Caco-2 (cell line): Measurements from ENCODE around the gene MBD5. TPM values are rescaled to one million over a fixed set of nuclear protein-coding genes. Genes with fewer than 3 reads are reported as not detected.

Experiments
- BruUV-seq: library from RNA; stranded (reverse); fragments of 400-500 nt; replicated peaks from 2 replicates; lab custom pipeline; 2021; lab: Mats Ljungman, UMichigan
- CTCF ChIA-PET: fragments of 300-600 bp; sonication (Branson Sonifier 250); formaldehyde crosslinking; loops from one replicate; lab custom pipeline; 2022; ENCODE audit warnings: antibody characterized with exemption; lab: Charles Lee
- POLR2A ChIA-PET: fragments of 300-600 bp; sonication (Branson Sonifier 250); formaldehyde crosslinking; loops from one replicate; lab custom pipeline; 2022; ENCODE audit warnings: antibody characterized with exemption; lab: Charles Lee
- DNase-seq, 2 experiments: peaks; one replicate each; pipeline versions ENCODE4 v3.0.0 to v3.0.0-alpha.2; 2020 to 2022
- H3K27me3 ChIP-seq: replicated peaks from 2 replicates; pipeline ENCODE4 v1.6.0; 2011; ENCODE audit warnings: low read length; ENCODE audit not compliant: control insufficient read depth, insufficient read depth
- H3K36me3 ChIP-seq: 2 replicates; pipeline ENCODE4 v1.5.1; 2011; ENCODE audit warnings: low read length; ENCODE audit not compliant: control insufficient read depth, insufficient read depth
- H3K4me1 ChIP-seq: fragments of 250-450 bp; sonication (Bioruptor Pico); 2 replicates; pipeline ENCODE4 v1.5.1; 2020; ENCODE audit warnings: mild to moderate bottlenecking
- H3K4me3 ChIP-seq: 2 replicates; pipeline ENCODE4 v1.5.1; 2011; ENCODE audit warnings: low read depth, mild to moderate bottlenecking, control low read depth, low read length
- H3K9me3 ChIP-seq: fragments of 250-450 bp; sonication (Bioruptor Pico); 2 replicates; pipeline ENCODE4 v1.5.1; 2020; ENCODE audit warnings: mild to moderate bottlenecking, moderate library complexity
- H3K27ac Mint-ChIP-seq: one replicate; pipeline ENCODE4 v1.8.0; 2022; ENCODE audit warnings: mixed read lengths; ENCODE audit not compliant: unreplicated experiment
- H3K27me3 Mint-ChIP-seq: one replicate; pipeline ENCODE4 v1.8.0; 2022; ENCODE audit warnings: mixed read lengths; ENCODE audit not compliant: insufficient read depth, unreplicated experiment
- H3K36me3 Mint-ChIP-seq: one replicate; pipeline ENCODE4 v1.8.0; 2022; ENCODE audit warnings: mild to moderate bottlenecking, mixed read lengths; ENCODE audit not compliant: insufficient read depth, unreplicated experiment
- H3K4me1 Mint-ChIP-seq: one replicate; pipeline ENCODE4 v1.8.0; 2022; ENCODE audit warnings: low read depth, mixed read lengths; ENCODE audit not compliant: unreplicated experiment
- H3K4me3 Mint-ChIP-seq: one replicate; pipeline ENCODE4 v1.8.0; 2022; ENCODE audit warnings: mild to moderate bottlenecking, moderate library complexity, mixed read lengths; ENCODE audit not compliant: unreplicated experiment
- H3K9me3 Mint-ChIP-seq: one replicate; pipeline ENCODE4 v1.8.0; 2022; ENCODE audit warnings: mixed read lengths; ENCODE audit not compliant: unreplicated experiment
- CTCF ChIP-seq, 2 experiments: fragments of 200-600 bp in 1 of 2; IDR thresholded peaks; 1 replicate in 1 of 2; 2 replicates in 1 of 2; pipeline versions ENCODE4 v1.5.1 to v1.8.0; 2011 to 2022; ENCODE audit warnings: antibody characterized with exemption in 1 of 2, control low read depth in 1 of 2, inconsistent platforms in 1 of 2, low read depth in 1 of 2, low read length in 1 of 2, mild to moderate bottlenecking in 1 of 2, moderate library complexity in 1 of 2; ENCODE audit not compliant: insufficient read depth in 1 of 2, severe bottlenecking in 1 of 2, unreplicated experiment in 1 of 2
- intact Hi-C: fragments of 100-400 bp; cut with micrococcal nuclease; formaldehyde crosslinking; loops from one replicate; pipeline ENCODE4 v1.10.0; 2022; ENCODE audit not compliant: unreplicated experiment
- total RNA-seq: library from RNA; stranded (reverse); gene quantifications from 2 replicates; pipeline ENCODE4 v1.2.3, GENCODE V29; 2022

Gene MBD5
- total RNA-seq, 1 experiment from 2014 or later: 23.7 TPM

DNA sequence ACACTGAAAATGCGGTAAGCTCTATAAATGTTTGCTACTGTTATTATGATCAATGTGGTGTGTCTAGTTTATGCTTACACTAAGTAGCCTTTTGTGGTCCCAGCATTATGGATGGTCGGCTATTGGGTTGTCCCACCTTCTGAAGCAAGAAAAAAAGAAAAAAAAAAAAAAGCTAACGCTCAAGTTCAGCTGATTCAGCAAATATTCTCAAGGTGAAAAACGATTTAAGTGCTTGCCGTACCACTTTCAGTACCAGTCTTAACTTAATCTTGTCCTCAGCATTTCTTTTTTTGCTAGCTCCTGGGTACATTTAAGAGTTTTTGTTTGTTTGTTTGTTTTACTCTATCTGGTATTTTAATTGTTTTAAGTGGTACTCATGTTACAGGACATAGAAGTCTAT, 87.5 kb downstream of the MBD5 start:
- Mint-ChIP-seq H3K27ac (no peak overlapping the region), H3K36me3 (no peaks in the 10 kb centered on the region), H3K4me1 (no peaks in the 10 kb centered on the region), H3K4me3 (no peak overlapping the region), H3K9me3 (no peaks in the 10 kb centered on the region), H3K27me3 (no peaks in the 10 kb centered on the region)
- ChIA-PET POLR2A (no interaction called here), CTCF (no interaction called here)
- no peak for TF ChIP-seq CTCF (IDR thresholded peaks at IDR 0.05; ENCODE audit: insufficient read depth in 1 of 2, low read depth in 1 of 2, low read length in 1 of 2, severe bottlenecking in 1 of 2, unreplicated experiment in 1 of 2)
- H3K9me3 ChIP-seq: no peaks in the 10 kb centered on the region
- no peaks in the 10 kb centered on the region for H3K36me3 ChIP-seq
- no peaks in the 10 kb centered on the region for H3K4me1 ChIP-seq
- no peak overlapping the region for H3K4me3 ChIP-seq
- BruUV-seq: no TSS peak
- DNase-seq: no peak
- intact Hi-C loops: no loop called here
- no peaks in the 10 kb centered on the region for H3K27me3 ChIP-seq

DNA sequence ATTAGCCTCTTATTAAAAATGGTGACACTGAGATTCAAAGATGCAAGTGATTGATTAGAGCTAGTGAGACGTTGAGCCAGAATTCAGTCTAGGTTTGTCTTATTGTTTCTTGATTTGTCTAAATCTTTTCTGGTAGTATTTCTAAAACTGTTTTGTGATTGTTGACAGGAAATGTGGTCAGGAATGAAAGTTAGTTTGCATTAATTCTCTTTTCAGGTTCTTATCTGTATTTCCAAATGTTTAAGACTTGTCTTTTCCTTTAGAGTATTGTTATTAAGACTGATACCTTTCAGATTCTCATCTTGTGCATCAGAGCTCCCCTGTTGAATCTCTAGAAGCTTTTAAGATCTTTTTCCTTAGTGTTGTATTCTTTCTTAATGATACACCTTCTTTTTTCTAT, 89.3 kb downstream of the MBD5 start:
- no peak for TF ChIP-seq CTCF (IDR thresholded peaks at IDR 0.05; ENCODE audit: insufficient read depth in 1 of 2, low read depth in 1 of 2, low read length in 1 of 2, severe bottlenecking in 1 of 2, unreplicated experiment in 1 of 2)

DNA sequence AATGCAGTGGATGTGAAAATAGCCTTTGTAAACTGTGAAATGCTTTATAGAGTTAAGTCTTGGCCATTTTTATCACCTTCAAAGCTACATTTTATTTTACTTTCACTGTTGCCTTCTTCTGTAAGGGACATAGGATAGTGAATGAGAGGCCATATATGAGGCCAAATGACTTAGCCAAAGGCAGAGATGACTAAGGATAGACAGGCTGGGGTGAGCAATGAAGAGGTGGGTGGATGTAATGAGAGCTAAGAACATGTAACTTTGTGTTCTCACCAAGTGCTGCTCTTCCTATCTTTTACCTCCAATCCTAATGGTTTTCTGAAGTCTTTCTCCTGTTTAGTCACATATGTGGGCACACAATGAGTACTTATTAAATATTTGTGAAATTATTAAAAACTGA, 101.9 kb downstream of the MBD5 start:
- Histone ChIP-seq H3K27me3 (no peaks in the 10 kb centered on the region), H3K4me1 (no peaks in the 10 kb centered on the region), H3K9me3 (no peaks in the 10 kb centered on the region), H3K36me3 (no peaks in the 10 kb centered on the region), H3K4me3 (no peak overlapping the region)
- no peak overlapping the region for H3K4me3 Mint-ChIP-seq
- DNase-seq: no peak
- TF ChIP-seq CTCF (IDR thresholded peaks at IDR 0.05; ENCODE audit: insufficient read depth in 1 of 2, low read depth in 1 of 2, low read length in 1 of 2, severe bottlenecking in 1 of 2, unreplicated experiment in 1 of 2): no peak
- CTCF ChIA-PET: no interaction called here
- H3K27me3 Mint-ChIP-seq: no peaks in the 10 kb centered on the region
- H3K36me3 Mint-ChIP-seq: no peaks in the 10 kb centered on the region
- H3K4me1 Mint-ChIP-seq: no peaks in the 10 kb centered on the region
- BruUV-seq: no TSS peak
- POLR2A ChIA-PET: no interaction called here
- H3K27ac Mint-ChIP-seq: no peak overlapping the region
- intact Hi-C loops: no loop called here
- no peaks in the 10 kb centered on the region for H3K9me3 Mint-ChIP-seq

More for the DNA sequence above, 89.3 kb downstream of the MBD5 start:
- Histone ChIP-seq H3K36me3 (no peaks in the 10 kb centered on the region), H3K4me3 (no peak overlapping the region), H3K4me1 (no peaks in the 10 kb centered on the region), H3K27me3 (no peaks in the 10 kb centered on the region), H3K9me3 (no peaks in the 10 kb centered on the region)
- H3K36me3 Mint-ChIP-seq: no peaks in the 10 kb centered on the region
- H3K4me1 Mint-ChIP-seq: no peaks in the 10 kb centered on the region
- no peaks in the 10 kb centered on the region for H3K27me3 Mint-ChIP-seq
- POLR2A ChIA-PET: no interaction called here
- H3K9me3 Mint-ChIP-seq: no peaks in the 10 kb centered on the region
- CTCF ChIA-PET: no interaction called here
- no peak overlapping the region for H3K27ac Mint-ChIP-seq
- intact Hi-C loops: no loop called here
- BruUV-seq: no TSS peak
- H3K4me3 Mint-ChIP-seq: no peak overlapping the region
- no peak for DNase-seq
